ENCODE results near the gene DAB1.

Gene DAB1

DNA sequence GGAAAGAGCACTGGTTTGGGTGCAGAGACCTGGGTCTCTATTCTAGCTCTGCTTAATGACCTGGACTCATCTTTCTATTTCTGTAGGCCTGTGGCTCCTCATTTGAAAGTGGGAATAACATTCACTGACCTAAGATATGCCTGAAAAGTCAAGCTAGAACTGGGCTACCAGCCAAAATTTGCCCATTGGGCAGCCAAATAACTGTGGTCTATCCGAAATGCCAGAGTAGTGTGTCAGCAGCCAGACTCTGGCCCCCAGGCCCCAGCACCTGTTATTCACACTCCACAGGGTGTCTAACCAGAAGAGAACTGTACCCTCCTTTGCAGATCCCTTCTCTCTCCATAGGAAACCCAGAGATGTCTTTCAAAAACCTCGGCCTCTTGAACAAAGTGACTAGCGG lies 12.6 kb downstream of the DAB1 start:
- no peak for DNase-seq (ENCODE audit: low read depth)

DNA sequence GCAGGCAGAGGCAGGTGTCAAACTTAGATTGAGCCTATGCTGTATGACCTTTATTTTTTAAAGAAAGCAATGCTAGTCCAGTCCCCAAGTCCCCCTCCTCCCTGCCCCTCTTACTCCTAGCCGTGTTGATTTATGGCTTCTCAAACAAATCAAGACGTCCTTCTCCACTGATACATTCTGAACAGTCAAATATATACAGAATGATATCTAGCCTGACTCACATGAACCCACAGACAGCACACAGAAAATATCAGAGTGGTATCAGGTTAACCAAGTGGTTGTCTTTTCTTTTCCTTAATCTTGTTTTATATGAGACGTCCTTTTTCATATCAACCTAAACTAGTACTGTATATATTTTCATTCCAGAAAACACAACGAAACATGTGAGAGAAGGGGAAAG lies 13.4 kb downstream of the DAB1 start:
- no peak for DNase-seq (ENCODE audit: low read depth)

DNA sequence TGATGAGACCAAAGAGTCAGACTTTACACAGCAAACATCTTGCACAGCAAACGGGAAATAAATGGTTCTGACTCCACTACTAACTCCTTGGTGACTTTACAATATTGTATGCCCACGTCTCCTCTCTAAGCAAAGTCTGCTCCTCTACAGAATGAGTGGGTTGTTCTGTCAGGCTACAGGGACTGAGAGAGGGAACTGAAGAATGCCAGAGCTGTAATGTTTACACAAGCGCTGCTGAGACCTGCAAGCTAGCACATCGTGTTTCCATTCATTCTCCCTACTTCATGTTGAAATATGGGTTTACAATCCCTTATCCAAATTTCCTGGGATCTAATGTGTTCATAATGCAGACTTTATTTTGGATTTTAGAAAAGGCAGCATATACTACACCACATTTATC lies 15.9 kb downstream of the DAB1 start:
- DNase-seq (ENCODE audit: low read depth) = no peak

DNA sequence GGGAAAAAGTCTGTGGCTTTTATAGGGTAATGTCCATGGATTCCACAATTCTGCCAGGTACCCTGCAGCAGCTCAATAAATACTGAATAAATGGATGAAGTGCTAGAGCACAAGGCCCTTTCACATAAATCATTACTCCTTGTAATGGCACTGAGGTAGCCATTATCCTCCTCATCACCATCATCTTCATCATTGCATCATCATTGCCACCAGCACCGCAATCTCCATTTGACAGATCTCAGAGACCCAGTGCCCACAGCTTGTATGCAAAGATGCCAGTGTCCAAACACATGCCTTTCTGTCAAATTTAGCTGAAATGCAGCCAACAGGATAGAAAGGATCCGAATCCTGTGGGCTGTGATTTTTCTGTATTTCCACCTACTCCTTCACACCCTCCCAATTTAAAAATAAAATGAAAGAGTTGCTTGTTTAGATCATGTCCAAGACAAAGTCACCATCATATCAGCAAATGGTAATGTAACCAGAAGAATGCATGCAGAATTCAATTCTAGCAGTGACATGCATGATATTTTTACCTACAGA lies 17.4 kb downstream of the DAB1 start:
- DNase-seq (ENCODE audit: low read depth) = no peak

DNA sequence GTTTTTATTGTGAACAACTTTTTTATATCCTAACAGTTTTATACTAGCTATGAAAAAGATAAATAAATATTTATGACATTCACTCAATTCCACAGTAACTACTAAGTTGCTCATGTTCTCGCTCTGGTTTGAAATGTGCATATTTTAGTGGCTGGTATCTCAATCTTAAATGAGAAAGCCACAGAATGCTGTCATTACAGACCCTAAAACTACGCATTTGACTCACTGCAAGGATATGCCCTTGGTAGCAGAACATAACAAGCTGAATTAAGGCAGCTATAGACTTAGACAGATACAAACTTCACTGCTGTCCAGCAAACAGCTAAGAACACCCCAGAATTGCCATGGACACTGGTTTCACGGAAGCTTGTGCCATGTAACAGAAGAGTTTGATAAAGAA lies 19.0 kb downstream of the DAB1 start:
- no peak for DNase-seq (ENCODE audit: low read depth)

DNA sequence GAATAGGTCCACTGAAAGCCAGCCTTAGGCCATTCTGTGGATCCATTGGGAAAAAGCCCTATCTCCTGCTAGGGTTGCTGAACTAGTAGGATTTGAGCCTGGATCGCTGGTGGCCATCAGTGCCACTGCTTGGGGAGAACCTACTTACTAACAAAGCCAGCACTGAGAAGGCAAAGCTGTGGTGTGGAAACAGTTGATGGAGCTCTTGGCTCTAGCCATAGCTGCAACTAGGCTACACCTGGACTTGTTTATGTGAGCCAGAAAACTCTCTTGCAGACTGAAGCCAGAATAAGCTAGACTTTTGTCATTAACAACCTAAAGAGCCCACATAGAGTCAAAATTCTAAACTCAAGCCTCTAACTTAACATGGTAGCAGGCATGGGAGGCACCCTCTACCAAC lies 20.7 kb downstream of the DAB1 start:
- DNase-seq (ENCODE audit: low read depth) = no peak

DNA sequence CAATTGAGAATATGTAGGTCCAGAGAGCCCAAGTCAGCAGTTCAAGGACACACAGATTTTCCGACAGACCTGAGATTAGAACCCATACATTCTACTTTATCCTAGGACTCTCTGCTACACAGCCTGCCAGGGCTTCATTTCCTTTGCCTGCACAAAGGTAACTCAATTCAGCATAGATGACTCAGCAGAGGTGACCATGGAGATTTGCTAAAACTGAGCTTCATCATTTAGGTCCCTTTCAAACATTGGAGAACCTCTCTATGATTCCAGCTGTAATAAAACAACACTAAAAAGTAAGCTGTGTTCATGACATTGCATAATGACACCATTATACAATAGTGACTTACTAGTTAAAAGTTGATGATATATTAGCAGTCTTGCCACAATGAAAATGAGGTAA lies 22.2 kb downstream of the DAB1 start:
- DNase-seq (ENCODE audit: low read depth) = no peak

DNA sequence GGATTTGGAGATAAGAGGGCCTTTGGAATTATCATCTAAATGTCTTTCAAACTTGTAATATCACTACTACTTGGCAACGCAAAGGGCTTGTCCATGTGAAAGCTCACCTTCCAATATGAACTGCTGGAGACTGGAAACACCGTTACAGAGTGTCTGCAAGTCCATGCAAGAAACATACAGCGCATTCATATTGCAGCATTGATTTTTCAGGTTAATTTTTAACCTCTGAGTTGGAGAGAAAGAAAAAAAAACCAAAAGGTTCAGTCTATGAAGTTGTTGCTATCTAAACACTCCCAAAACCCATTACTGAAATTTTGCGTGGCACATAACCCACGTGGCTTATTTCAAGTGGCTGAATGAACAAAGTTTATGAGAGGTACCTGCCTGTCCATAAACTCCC lies 23.8 kb downstream of the DAB1 start:
- no peak for DNase-seq (ENCODE audit: low read depth)

DNA sequence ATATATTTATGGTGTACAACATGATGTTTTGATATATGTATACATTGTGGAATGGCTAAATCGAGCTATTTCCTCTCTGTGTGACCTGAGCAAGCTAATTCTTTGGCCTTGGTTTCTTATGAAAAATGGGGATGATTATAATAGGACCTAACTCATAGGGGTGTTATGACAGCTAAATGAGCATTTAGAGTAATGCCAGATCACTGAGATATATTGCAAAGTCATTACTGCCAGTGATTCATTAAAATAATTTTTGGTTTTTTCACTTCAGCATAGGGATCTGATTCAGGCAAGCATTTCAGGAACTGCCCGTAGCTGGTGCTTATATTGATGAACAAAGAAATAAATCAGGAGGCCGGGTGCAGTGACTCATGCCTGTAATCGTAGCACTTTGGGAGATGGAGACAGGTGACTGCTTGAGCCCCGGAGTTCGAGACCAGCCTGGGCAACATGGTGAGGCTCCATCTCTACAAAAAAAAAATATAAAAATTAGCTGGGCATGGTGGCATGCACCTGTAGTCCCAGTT lies 30.7 kb downstream of the DAB1 start:
- DNase-seq (ENCODE audit: low read depth) = no peak

DNA sequence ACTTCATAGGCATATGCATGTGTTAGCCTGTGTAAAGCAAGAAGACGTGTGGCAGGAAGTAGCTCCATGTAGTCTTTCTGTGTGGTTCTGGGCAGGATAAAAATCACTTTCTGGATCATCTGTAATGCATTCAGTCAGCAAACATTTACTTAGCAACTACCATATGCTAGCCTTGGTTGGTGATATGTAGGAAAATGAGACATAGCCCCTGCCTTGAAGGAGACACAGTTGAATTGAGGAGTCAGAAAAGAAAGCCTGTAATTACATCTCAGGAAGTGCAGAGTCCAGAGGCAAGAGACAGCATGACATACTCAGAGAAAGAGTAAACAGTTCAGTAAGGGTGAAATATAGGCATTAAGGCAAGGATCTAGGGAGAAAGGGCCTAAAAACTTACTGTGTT lies 38.5 kb downstream of the DAB1 start:
- no peak for DNase-seq (ENCODE audit: low read depth)

DNA sequence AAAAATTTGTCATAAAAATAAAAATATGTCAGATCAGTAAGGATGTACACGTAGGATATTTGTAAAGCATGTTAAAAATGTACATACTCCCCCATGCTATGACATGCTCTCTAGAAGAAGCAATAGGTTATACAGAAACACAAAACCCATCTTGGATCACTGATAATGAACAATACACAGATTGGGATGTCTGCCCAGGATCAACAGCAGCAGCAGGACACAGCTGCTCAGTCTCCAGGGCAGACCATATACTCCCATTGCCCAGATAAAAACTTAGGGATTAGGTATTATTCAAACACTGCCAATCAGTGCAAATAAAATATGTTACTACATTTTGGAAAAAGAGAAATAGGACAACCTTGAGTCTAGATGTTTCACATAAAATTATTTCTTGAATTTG lies 39.0 kb downstream of the DAB1 start:
- no peak for DNase-seq (ENCODE audit: low read depth)

DNA sequence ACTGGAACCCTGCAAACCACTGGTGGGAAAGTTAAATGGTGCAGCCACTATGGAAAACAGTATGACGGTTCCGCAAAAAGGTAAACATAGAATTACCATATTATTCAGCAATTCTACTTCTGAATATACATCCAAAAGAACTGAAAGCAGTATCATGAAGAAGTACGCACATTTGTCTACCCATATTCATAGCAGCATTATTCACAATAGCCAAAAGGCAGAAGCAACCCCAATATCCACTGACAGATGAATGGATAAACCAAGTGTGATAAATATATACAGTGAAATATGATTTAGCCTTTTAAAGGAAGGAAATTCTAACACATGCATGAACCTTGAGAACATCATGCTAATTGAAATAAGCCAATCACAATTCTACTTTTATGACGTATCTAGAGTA lies 39.6 kb downstream of the DAB1 start:
- DNase-seq (ENCODE audit: low read depth) = no peak

DNA sequence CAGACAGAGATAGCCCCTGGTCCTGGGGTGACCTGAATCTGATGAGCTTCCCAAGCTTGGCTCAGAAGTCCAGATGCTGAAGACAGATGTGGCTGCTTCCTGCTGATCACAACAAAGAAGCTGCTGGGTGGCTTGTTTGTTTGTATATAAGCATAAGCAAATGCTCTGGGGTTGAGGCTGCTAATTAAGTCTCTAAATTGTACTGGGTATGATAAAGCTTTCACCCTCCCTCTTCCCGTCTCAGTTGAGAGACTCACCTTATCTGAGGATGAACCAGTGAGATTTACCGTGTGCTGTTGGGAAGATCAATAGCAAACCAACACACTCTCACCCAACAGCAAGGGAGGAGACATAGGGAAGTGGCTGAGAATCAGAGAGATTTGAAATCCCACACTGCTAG lies 42.0 kb downstream of the DAB1 start:
- DNase-seq (ENCODE audit: low read depth) = no peak

DNA sequence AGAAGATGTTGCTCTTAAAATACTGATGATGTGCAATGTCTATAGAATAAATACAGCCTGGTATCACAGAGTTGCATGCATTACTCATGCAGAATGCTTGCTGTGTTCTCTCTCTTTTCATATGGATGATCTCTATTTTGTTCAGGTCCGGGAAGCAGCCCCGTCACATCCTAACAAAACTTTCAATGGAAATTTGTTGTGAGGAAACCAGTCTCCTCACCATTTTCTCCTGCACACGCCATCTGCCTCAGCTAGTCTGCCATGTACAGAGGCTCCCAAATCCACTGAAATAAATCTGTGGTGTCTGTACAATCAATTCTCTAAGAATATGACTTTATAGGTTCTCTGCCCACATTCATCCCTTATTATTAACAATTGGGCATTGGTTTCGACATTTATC lies 42.4 kb downstream of the DAB1 start:
- no peak for DNase-seq (ENCODE audit: low read depth)

DNA sequence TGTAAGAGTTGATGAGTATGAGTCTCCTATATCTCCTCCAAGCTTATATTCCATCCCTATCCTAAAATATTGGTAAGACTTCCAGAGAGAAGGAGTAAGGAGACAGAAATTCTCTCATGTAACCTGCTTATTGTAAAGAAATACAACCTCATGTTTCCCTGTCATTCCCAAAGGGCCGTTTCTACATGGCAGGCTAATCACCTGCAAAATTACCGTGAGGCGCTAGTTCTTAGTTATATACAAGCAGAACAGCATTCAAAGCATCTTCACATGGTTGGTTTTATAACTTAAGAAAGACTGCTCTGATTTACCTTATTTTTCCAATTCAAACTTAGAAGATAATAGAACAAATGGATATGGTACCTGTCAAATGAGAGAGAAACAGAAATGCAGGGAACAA lies 42.9 kb downstream of the DAB1 start:
- no peak for DNase-seq (ENCODE audit: low read depth)

DNA sequence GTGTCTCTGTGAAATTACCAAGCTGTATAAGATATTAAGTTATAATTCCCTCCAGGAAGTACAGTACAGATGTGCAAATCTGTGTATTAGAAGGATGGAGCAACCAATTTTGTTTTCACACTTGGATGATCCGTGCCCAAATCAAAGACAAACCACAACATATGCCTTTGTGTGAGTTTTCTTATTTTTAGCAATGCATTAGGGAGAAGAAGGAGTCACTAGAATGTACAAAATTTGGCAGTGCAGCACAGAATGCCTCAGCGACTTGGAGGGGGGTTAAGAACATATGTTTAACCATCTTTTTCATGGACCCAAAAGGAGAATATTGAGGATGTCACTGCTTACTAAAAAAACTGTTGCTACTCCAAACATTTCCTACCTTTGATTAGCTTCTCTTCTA lies 45.3 kb downstream of the DAB1 start:
- DNase-seq (ENCODE audit: low read depth) = no peak

DNA sequence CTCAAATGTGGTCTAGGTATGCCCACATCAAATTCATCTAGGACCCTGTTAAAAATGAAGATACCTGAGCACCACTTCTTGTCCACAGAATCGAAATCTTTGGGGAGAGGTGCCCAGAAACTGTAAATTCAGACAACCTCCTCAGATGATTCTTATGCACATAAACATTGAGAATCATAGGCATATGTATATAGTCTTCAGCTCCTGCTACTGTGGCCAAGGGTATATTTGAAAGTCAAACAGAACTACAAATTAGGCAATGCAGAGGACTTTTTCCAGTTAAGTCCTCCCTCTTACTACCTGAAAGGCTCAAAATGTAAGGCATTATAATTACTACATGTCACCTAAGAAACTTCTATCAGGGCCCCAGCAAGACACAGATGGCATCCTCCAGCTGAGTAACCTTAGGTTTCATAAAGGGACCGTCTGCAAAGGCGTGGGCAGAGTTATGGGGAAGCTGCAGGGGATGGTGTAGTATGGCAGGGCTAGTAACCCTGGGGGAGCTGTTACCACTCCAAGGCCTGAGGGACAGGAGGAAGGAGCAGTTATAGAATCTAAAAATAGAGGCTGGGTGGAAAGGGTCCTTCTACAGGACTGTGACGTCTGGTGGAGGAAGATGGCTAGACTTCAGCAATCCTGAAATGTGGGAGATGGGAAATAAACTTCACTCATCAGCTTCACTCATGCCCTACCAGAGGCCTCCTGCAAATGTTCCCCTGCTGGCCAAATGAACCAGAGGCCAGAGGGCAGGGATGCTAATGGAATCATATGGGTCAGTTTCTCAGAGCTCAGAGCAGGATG lies 46.3 kb downstream of the DAB1 start:
- DNase-seq (ENCODE audit: low read depth) = no peak

DNA sequence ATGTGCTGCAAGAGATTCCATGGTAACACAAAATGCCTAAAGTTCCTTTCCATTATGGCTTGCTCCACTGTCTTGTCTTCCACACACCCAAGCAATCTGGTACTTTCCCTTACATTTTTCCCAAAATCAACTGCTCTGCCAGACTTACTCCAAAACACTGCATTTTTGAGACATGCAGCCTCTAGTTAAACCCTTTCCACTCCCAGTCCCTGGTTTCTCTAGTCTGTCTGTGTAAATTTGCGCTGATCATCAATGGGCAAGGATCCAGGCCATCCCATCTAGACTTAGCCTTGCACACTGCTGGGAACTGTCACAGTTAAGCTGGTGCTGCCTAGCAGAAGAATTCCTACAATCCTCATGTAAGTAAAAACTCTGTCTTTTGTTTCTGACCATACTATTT lies 47.8 kb downstream of the DAB1 start:
- DNase-seq (ENCODE audit: low read depth) = no peak

DNA sequence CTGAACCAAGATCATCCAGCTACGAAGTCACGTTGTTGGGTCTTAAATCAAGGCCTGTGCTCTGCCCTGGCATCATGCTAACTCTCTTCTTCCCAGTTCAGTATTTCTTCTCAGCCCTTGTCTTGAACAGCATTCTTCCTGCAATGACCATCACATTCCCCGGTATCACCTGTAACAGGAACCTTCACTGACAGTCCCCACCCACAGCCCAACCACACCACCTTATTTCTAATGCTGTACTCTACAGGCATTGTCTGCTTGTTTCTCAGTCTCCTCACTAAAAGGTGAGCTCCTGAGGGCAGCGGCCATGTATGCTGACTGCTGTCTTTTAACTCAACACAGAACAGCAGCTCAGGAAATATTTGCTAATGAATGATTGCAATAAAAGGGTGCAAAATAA lies 54.0 kb downstream of the DAB1 start:
- no peak for DNase-seq (ENCODE audit: low read depth)

DNA sequence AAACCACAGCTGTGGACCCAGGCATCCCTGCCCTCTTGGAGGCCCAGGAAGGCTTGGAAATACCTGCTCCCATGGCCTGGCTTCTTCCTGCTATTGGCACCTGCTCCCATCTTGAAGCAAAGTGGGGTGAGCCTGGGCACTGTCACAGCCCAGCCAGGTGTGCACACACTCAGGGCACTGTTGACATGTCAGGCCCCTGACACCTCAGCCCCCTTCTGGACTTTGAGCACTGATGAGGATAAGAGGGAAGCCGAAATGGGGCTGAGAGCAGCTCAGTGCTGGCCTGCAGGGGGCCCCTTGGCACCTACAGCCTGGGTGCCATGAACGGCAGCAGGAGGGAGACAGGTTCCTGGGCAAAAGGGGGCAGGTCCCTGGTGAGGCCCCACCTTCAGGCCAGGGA lies 55.9 kb downstream of the DAB1 start:
- DNase-seq (ENCODE audit: low read depth) = no peak

DNA sequence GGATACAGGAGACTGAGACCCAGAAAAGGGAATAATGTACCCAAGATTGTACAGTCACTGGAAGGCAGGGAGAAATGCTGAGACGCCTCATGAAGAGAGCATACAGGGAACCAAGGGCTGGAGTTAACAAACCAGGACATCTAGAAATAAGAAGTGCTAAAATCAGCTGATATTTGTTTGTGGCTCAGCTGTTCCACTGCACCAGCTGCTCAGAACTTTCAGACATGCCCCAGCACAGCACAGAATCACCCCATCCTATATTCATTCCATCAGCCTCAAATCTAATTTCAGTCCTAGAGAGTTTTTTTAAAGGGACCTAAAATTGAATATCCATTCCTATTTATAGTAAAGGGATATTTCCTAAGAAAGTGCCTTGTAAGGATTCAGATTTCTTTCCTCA lies 60.2 kb downstream of the DAB1 start:
- no peak for DNase-seq (ENCODE audit: low read depth)

DNA sequence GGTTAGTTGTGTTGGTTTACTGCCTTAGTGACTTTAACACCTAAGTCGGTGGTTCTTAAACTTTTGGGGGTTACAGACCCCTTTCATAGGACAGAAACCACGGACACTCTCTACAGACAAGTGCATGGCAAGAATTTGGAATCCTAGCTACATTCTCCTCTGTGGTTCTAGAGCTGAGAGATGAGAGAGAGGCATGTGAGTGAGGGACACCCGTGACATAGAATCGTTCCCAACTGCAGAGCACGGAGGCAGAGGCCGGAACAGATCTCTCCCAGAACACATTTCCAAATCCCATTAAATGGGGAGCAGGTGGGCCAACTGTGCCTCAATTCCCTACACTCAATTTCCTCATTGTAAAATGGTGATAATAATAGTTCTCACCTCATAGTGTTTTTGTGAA lies 60.7 kb downstream of the DAB1 start:
- no peak for DNase-seq (ENCODE audit: low read depth)

DNA sequence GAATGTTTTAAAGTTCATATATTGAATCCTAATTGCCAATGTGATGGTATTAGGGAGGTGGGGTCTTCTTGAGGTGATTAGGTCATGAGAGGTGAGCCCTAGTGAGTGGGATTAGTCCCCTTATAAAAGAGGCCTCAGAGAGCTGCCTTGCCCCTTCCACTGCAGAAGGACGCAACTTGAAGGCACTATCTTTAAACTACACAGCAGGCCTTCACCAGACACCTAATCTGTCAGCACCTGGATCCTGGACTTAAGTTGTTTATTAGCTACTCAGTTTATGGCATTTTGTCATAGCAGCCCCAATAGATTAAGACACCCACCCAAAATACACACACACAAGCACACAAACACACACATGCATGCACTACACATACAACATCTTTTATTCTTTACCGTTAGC lies 61.4 kb downstream of the DAB1 start:
- no peak for DNase-seq (ENCODE audit: low read depth)

DNA sequence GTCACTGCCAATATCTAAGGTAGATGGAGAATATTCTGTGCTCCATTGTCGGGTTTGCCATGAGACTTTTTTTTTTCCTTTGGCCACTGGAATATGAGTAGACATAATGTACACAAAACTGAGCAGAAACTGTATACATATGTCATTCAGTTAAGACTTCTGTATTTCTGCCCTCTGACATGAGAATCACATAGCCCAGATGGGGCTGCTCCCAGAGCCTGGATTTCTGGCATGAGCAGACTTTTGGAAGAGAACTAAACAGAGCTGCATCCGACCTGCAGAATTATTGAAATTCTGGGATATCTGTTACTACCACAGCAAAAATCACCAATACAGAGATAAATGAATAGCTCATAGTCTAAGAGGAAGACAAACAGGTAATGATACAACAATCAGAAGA lies 62.3 kb downstream of the DAB1 start:
- no peak for DNase-seq (ENCODE audit: low read depth)
